Esophagus muscularis mucosa (tissue), 4 donors: ENCODE measurements around the gene KLHL29. TPM values are rescaled to one million over a fixed set of nuclear protein-coding genes. Genes with fewer than 3 reads are reported as not detected.
"Not testable (repeated sequence)": the region's sequence is repeated elsewhere in the genome, so short reads cannot be mapped to it uniquely, and the experiment has no call there.

Source experiments
- DNase-seq: peaks from one replicate; pipeline ENCODE4 v3.0.0-alpha.2; 2017; ENCODE audit errors: extremely low spot score
- H3K27ac ChIP-seq, 4 donors: fragments of 200-600 bp; sonication (generic); replicated peaks in 1 of 4; 1 replicate in 3 of 4; 2 replicates in 1 of 4; pipeline ENCODE4 v1.5.1; 2016 to 2019; ENCODE audit warnings: mild to moderate bottlenecking in 1 of 4
- H3K27me3 ChIP-seq, 4 donors: fragments of 200-600 bp; sonication (generic); one replicate each; pipeline versions ENCODE4 v1.5.1 to v1.6.0; 2016 to 2019
- H3K36me3 ChIP-seq, 4 donors: fragments of 200-600 bp; sonication (generic); one replicate each; pipeline ENCODE4 v1.5.1; 2016 to 2019
- H3K4me1 ChIP-seq, 4 donors: fragments of 200-600 bp; sonication (generic); one replicate each; pipeline ENCODE4 v1.5.1; 2016 to 2019
- H3K4me3 ChIP-seq, 4 donors: fragments of 200-600 bp; sonication (generic); 1 replicate in 2 of 4; 2 replicates in 2 of 4; pipeline ENCODE4 v1.5.1; 2016 to 2019; ENCODE audit warnings: mild to moderate bottlenecking in 4 of 4, moderate library complexity in 1 of 4
- H3K9me3 ChIP-seq, 4 donors: fragments of 200-600 bp; sonication (generic); 1 replicate in 3 of 4; 2 replicates in 1 of 4; pipeline ENCODE4 v1.5.1; 2016 to 2019
- CTCF ChIP-seq, 3 experiments: fragments of 200-600 bp in 2 of 3; fragments of 450-650 bp in 1 of 3; sonication (generic) in 2 of 3; IDR thresholded peaks; one replicate each; pipeline ENCODE4 v1.5.1; 2017 to 2019; ENCODE audit warnings: antibody characterized with exemption in 3 of 3, mild to moderate bottlenecking in 2 of 3, moderate library complexity in 1 of 3
- EP300 ChIP-seq: sonication (generic); formaldehyde crosslinking; IDR thresholded peaks from one replicate; pipeline ENCODE4 v1.6.1; 2017; ENCODE audit warnings: antibody characterized with exemption
- POLR2A ChIP-seq: fragments of 450-650 bp; IDR thresholded peaks from one replicate; pipeline ENCODE4 v1.6.1; 2017; ENCODE audit warnings: antibody characterized with exemption, moderate library complexity, mild to moderate bottlenecking, low read depth
- POLR2AphosphoS5 ChIP-seq, 2 donors: sonication (generic); formaldehyde crosslinking; IDR thresholded peaks; one replicate each; pipeline ENCODE4 v1.6.1; 2017; ENCODE audit warnings: antibody characterized with exemption in 2 of 2
- WGBS: methylation state at CpG from one replicate; pipeline ENCODE4 v1.1.5; 2018; 5-methylcytosine and 5-hydroxymethylcytosine counted together
- intact Hi-C: fragments of 100-400 bp; cut with DNase I; formaldehyde crosslinking; loops from one replicate; pipeline ENCODE4 v1.15.1; 2023
- total RNA-seq, 4 donors: library from RNA; depleted of rRNA; stranded (reverse); fragments of >200 nt; gene quantifications; one replicate each; pipeline versions ENCODE4 v1.1.0 to v1.2.1, GENCODE V29; 2016

Gene KLHL29
- total RNA-seq, 4 donors from 2014 or later, result 22.0 to 26.1 (median 23.4) TPM

- H3K36me3 ChIP-seq, result no peaks in the 10 kb centered on the region
- no peak for TF ChIP-seq POLR2AphosphoS5 (IDR thresholded peaks at IDR 0.05)
- no peak for TF ChIP-seq POLR2A
- no peak for TF ChIP-seq CTCF (IDR thresholded peaks at IDR 0.05)
- TF ChIP-seq EP300, result no peak
- intact Hi-C loops, result loop anchor here (5.0 kb wide), 1 partner anchor 55 kb away; no protein-coding TSS in a partner anchor
- no peak for DNase-seq
- no peaks in the 10 kb centered on the region for H3K9me3 ChIP-seq
- no peak overlapping the region for H3K27ac ChIP-seq
- H3K4me3 ChIP-seq, result no peak overlapping the region
- H3K27me3 ChIP-seq, result no peaks in the 10 kb centered on the region
- 90% methylated on average over 14 of the region's 18 CpGs for whole genome bisulfite sequencing
- H3K4me1 ChIP-seq, result peaks cover 3 to 19% (median 16%) of the 10 kb centered on the region in 4 donors
Observed at GRCh38 chr2:23347471-23348092, 37.4 kb upstream of the KLHL29 start.

- not testable (repeated sequence) for H3K9me3 ChIP-seq, DNase-seq, H3K4me3 ChIP-seq, H3K27ac ChIP-seq, H3K27me3 ChIP-seq, H3K36me3 ChIP-seq
- 79% methylated on average over 7 of the region's 10 CpGs for WGBS
- H3K4me1 ChIP-seq, result peaks cover 3 to 19% (median 16%) of the 10 kb centered on the region in 4 donors
- intact Hi-C loops, result loop anchor here (5.0 kb wide), 1 partner anchor 56 kb away; no protein-coding TSS in a partner anchor
Observed at GRCh38 chr2:23348093-23348481, 36.9 kb upstream of the KLHL29 start.

- no peak overlapping the region for H3K27ac ChIP-seq
- no peak overlapping the region for H3K4me3 ChIP-seq
- TF ChIP-seq CTCF (IDR thresholded peaks at IDR 0.05), result no peak
- no peak for TF ChIP-seq POLR2A
- no peak for TF ChIP-seq POLR2AphosphoS5 (IDR thresholded peaks at IDR 0.05)
- TF ChIP-seq EP300, result no peak
- H3K36me3 ChIP-seq, result no peaks in the 10 kb centered on the region
- no peaks in the 10 kb centered on the region for H3K27me3 ChIP-seq
- WGBS, result 91% methylated on average over 7 of the region's 7 CpGs
- intact Hi-C loops, result loop anchor here (5.0 kb wide), 1 partner anchor 57 kb away; no protein-coding TSS in a partner anchor
- peaks cover 3 to 19% (median 16%) of the 10 kb centered on the region in 4 donors for H3K4me1 ChIP-seq
- no peaks in the 10 kb centered on the region for H3K9me3 ChIP-seq
- DNase-seq, result no peak
Observed at GRCh38 chr2:23349508-23349907, 35.5 kb upstream of the KLHL29 start.

GRCh38 chr2:23350041-23350791 is 34.8 kb upstream of the KLHL29 start:
- peak overlapping the region in 1 of 4 donors; percentile 38 for H3K27ac ChIP-seq
- intact Hi-C loops, result loop anchor here (5.0 to 10.0 kb wide), 2 partner anchors 328 to 445 kb away; no protein-coding TSS in a partner anchor
- 86% methylated on average over 14 of the region's 16 CpGs for WGBS

GRCh38 chr2:23350792-23351355 is 34.1 kb upstream of the KLHL29 start:
- 86% methylated on average over 5 of the region's 8 CpGs for WGBS
- peak overlapping the region in 2 of 4 donors; percentile 38 to 44 for H3K27ac ChIP-seq
- peaks cover 3 to 19% (median 16%) of the 10 kb centered on the region in 4 donors for H3K4me1 ChIP-seq
- no peaks in the 10 kb centered on the region for H3K36me3 ChIP-seq
- H3K27me3 ChIP-seq, result no peaks in the 10 kb centered on the region
- TF ChIP-seq CTCF (IDR thresholded peaks at IDR 0.05) (no peak), EP300 (no peak), POLR2A (no peak), POLR2AphosphoS5 (IDR thresholded peaks at IDR 0.05) (no peak)
- intact Hi-C loops, result loop anchor here (5.0 to 10.0 kb wide), 2 partner anchors 329 to 446 kb away; no protein-coding TSS in a partner anchor
- no peaks in the 10 kb centered on the region for H3K9me3 ChIP-seq
- DNase-seq, result no peak
- peak overlapping the region in 1 of 4 donors; percentile 12 for H3K4me3 ChIP-seq

More at GRCh38 chr2:23350041-23350791, 34.8 kb upstream of the KLHL29 start:
- no peak for TF ChIP-seq POLR2A
- Histone ChIP-seq H3K4me3 (no peak overlapping the region), H3K36me3 (no peaks in the 10 kb centered on the region), H3K4me1 (peaks cover 3 to 19% (median 16%) of the 10 kb centered on the region in 4 donors), H3K27me3 (no peaks in the 10 kb centered on the region), H3K9me3 (no peaks in the 10 kb centered on the region)
- DNase-seq, result no peak
